GM18870 (cell line): ENCODE results near the gene TSFM.
"Not testable (repeated sequence)": the region's sequence is repeated elsewhere in the genome, so short reads cannot be mapped to it uniquely, and the experiment has no call there.

ENCODE experiments used
- ATAC-seq: cut with Tn5 transposase; IDR thresholded peaks from one replicate; pipeline ENCODE4 v1.9.1; 2021; ENCODE audit warnings: moderate library complexity; ENCODE audit not compliant: unreplicated experiment

Gene TSFM

DNA sequence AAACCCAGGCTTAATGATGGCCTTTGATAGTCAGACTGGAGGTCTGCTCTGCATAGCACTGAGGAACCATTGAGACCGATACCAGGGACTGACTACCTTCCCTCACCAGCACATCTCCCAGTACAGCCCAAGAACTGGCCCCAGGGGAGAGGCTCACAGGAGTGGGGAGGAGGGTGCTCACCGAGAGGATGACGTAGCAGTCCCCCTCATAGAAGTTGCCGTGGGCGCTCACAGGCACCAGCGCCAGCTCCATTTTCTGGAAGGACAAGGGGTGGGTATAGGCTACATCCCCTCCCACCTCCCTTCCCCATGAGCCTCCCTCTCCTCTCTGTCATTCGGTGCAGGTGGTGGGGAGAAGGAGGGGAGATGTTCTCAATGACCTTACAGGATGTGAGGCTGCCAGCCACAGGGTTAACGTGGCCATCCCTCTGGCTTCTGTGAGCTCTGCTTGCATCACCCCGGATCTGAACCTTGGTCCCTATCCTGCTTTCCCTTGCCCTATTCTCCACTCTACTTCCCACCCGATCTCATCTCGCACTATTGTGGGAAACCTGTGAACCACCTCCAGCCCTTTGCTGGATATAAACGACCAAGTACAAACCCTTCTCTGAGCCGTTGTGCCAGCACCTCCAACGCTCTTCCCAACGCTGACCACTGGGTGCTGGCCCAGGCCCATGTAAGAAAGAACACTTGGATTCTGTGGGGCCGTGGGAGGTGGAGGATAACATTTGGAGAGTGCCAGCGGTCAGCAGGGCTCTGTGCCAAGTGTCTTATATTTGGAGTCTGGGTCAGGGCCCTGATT lies 31.6 kb downstream of the TSFM start:
- no peak for ATAC-seq

DNA sequence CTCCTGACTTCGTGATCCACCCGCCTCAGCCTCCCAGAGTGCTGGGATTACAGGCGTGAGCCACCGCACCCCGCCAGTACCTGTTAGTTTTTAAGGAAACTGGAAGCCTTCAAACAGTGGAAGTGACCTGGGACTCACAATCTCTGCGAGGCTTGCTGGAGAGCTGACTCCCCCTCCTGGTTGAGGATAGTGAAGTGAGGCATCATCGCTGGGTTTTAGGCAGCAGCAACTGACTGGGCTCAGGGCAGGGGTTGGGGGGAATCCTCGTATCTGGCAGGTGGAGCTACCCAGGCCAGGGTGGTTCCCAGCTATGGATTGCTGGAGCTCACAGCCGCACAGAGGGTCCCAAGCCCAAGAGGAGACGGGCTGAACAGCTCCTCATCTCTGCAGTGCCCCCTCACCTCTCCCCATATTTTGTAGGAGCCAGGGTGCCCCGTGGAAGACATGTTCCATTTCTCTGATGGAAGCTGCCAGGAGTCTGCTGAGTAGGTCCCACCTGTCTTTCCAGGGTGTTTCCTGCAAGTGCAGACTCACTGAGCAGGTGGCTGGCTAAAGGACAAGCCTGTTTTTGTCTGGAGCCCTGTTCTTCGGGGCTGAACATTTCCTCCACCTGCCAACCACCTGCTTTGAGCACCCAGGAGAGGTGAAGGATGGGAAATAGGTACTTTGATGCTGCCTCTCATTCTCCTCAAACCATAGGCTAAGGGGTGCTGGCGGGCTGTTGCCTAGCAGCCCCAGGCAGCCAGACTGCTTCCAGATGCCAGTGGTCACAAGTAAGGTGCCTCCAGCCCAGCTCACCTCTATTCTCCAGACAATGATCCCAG lies 32.8 kb downstream of the TSFM start:
- no peak for ATAC-seq

DNA sequence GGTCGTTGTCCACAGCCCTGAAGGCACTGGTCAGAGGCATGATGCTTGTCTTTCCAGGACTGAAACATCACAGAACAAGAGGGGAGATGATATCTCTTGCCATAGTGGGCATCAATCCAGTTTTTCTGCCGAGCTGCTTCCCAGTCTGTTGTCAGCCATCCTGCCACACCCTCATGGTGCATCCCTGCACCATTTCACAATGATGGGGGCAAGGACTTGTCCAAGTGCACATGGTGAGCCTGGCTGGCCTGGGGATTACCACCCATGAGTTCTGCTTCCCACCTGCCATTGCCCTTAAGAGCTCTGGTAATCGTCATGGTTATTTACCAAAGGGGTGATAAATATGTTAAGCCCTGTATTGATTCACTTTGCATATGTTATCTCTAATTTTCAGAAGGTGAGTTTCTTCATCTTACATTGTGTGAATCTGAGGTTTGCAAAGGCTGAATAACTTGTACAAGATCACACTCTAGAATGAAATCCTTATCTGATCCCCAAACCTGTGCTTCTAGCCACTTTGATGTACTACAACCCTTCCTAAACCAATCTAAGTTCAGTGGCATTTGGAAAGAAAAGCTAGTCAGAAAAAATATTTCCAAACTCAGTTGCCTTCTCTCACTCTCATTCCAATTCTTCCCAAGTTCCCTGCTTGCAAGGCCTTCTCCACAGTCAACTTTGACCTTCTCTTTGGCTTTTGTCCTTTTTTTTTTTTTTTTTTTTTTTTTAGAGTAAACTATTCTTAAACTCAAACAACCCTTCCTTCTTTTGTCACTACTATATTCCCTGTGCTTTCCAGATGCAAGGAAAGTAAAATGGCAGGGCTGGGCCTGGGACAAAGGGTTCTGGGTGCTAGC lies 33.6 kb downstream of the TSFM start:
- ATAC-seq, result no peak

DNA sequence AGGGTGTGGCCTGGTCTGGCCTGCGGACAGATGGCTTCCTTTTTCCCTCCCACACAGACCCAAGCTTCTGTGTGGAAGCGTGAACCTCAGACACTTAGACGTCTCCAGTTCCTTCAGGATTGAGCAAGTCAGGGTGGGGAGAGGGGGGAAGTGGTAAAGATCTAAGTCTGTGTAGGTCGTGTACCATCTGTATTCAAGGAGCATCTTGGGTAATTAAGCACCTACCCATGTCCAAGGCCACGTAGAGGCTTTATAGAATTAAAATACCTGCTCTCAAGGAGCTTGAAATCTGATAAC lies 34.2 kb downstream of the TSFM start:
- ATAC-seq, result no peak

DNA sequence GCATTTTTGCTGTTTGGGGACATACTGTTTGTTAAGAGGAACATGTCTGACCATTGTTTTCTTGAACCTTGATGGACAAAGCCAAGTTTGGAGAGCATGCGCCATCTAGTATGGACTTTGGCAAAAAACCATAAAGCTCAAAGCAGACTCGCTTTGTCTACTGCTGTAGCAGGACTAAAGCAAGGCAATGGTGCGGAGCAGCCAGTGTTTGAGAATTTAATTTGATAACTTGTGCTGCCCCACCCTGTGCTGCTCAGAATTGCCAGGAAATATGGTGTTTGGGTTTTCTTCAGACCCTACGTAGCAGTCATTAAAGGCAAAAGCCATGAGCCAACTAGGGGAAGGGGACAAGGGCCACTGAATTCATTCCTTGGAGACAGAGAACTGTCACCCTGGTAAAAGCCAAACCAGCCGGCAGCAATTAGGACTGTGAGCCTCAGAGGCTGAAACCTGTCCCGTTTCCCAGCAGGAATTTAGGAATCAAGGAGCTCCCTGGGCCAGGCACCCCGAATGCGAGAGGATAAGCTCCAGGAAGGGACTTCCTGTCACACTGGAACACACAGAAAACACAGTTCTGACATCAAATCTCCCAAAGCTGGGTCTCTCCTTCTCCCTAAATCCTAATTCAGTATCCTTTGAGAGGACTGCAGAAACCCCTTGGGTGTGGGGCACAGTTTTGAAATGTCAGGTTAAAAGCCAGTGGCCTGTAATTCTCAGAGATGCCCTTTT lies 34.8 kb downstream of the TSFM start:
- no peak for ATAC-seq

DNA sequence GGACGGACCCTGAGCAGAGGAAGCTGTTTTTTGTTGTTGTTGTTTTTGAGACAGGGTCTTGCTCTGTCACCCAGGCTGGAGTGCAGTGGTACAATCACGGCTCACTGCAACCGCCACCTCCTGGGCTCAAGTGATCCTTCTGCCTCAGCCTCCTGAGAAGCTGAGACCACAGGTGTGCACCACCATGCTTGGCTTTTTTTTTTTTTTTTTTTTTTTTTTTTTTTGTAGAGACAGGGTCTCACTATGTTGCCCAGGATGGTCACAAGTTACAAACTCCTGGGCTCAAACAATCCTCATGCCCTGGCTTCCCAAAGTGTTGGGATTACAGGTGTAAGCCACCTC lies 35.4 kb downstream of the TSFM start:
- not testable (repeated sequence) for ATAC-seq

DNA sequence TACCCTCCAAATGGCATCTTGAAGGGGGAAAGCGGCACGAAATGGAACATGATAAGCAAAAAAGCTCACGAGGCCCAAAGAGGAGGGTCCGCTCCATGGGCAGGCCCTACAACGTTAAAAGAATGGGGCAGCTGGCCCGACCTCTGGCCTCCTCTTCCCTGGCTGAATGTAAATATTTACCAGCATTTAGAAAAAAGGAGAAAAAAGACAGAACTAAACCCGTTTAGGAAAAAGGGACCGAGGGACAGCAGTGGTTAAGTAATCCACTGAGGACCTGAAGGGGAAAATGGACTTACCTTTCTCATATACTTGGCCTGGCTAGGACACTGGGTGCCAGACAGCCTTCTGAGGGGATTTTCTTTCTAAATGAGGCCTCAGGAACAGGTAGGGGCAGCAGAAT lies 37.5 kb downstream of the TSFM start:
- ATAC-seq, result not testable (repeated sequence)

DNA sequence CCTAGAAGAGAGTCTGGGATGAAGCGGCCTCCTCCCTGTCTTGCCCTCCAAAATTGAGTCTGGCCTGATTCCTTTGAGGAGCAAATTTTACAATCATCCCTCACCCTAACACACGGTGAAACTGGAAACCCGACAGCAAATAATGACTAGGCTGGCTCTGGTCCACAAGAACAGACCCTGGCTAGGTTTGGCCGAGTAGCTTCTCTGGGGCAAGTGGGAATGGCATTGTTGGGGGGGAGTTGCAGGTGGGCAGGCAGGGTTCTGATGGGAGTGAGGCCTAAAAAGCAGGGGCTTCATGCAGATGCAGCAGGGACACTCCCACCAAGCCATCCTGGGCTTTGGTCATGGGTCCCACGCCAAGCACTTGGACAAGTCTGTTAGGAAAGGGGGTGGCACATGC lies 38.4 kb downstream of the TSFM start:
- ATAC-seq, result not testable (repeated sequence)

DNA sequence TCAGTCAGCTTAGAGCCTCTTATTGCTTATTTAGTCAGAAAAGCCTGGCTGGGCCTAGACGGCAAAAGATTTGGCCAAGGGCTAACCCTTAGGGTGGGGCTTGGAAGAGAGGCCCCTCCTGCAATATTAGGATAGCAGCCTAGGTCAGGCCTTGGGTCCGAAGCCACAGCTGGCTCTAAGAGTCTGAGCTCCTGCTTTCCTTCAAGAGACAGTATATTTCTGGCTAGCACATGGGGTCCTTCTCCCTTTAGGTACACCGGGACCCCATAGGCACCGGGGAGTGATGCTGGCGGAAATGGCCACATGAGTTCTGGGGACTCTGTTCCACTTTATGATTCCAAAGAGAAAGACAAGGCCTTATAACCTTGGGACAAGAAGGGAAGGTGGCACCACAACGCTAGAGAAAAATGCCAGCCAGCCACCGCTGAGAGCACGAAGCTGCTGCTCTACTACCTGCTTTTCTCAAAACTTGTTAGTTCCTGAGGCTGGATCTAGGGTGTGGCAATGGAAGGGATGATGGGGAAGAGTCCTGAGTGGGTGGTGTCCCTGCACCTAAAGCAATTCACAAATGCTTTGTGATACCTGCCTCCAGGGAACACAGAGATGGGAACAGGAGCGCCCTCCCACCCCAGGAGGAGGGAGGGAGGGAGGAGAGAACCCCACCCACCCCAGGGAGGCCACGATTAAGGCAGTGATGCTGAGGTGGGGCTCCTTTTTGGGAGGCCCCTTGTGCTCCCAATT lies 39.1 kb downstream of the TSFM start:
- ATAC-seq, result no peak

DNA sequence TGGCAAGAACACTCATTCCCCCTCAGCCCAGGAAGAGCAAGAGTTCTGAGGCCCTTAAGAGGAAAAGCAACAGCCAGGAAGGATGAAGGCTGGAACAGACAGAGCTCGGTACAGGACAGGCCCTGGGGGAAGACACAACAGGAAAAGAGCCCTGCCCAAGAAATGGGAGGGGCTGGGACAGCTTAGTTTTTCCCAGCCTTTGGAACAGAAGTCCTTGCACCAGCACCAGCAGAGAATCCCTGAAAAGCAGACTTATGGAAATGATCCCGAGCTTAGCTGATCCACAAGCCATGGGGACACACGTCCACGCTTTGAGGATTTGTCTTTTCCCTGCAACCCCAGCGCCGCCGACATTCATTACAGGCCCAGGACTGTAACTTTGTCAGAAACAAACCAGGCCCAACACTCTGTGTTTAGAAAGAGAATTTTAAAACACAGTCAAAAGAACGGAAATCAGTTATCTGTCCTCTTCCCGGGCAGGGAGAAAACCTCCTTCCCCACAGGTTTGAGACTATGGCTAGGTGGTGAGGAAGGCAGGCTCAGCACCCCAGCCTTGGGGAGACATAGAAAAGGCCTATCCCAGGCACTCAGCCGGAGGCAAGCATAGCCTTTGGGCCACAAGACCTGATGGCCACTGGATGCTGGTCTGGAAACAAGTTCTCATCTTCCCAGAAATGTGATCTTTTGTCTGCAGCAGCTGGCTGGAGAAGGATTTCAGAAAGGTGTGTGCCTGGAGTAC lies 40.0 kb downstream of the TSFM start:
- ATAC-seq, result no peak

DNA sequence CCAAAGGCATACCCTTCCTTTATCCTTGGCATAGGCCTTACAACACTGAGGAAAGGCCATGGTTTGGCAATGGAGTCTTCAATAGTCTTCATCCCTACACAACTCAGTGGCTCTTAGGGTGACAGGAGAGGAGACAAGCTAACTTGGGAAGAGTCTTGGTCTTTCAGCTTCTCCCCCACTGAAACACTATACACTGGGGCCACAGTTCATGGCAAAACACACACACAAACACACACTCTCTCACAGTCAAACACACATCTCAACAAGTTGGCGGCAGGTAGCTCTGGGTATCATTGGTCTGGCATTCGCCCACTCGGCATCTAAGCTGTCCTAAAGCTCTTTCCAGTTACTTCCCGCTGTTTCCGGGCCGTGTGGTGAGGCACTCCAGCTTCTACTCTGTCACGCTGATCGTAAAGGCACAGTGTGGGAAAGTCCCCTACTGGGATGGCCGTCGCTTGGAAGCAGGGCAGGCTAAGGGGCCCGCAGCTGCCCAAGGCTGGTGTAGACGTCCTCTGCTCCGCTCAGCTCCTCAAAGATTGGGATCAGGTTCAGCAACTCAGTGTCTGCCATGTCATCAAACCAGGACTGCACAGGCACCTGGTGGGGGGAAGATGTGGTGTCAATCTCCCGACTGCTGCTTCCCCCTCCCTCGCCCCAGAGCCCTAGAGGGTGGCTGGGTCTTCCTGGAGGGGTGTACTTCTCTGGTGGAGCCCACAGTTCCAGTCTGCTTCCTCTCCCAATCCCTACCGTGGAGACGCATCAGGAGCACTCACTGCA lies 40.7 kb downstream of the TSFM start:
- ATAC-seq, result no peak

DNA sequence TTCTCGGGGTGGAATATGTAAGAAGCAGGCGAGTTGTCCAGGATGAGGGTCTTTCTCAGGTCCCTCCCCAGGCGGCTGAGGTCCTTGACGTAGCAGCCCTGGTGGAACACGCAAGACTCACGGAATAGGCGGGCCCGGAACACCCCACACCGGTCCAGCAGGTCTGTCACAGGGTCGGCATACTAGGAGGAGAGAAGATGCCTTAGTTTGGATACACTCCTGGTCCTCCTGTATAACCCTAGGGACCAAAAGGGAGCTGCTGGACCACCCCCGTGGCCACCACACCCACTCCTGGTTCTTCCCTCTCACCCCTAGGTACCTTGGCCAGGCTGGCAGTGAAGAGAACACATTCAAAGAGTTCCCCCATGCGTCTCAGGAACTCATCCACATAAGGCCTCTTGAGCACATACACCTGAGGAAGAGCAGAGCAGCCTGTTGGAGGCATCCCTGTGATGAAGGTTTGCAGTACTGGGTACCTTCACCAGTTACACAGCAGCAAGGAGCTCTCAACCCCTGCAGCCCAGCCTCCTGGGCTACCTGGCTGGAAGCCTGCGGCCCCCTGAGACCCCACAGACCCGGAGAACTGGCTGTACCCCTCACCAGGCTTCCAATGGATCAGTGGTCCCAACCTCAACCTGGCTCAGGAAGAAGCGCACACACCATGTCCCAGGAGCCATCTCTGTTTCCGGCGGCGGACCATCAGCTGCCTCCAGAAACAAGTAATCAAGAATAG lies 41.5 kb downstream of the TSFM start:
- ATAC-seq, result no peak

DNA sequence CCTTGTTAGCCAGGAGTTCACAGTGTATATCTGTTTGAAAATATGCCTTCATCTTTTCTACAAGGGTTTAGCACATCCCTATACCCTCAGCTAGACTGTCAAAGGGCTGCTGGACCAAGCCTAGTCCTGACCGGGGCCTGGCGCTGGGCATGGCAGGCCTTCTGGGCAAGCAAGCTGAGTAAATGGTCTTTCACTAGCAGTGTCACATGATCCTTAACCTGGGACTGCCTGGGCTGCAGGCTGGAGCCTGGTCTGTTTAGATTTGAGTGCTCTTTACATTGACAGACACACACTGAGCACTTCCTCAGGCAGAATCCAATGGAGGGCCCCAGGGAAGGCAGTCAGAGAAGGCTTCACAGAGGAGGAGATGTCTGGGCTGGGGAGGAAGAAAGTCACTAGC lies 42.9 kb downstream of the TSFM start:
- no peak for ATAC-seq

DNA sequence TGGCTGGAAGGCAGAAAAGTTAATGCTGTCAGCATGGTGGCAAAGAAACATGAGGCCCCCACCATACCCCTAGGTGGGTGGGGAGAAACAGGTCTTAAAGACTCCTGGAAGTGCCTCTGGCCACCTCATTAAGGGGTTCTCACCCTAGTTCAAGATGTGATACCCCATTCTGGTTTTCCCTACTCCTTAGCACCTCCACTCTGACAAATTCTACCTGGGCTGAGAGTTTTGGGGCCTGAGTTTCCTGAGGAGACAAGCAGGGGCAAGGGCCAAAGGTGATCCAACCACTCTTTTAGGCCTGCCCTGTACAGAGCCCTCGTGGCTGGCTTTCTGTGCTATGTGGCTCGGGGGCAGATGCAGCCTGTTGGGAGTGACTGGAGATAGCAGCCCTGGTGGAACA lies 43.8 kb downstream of the TSFM start:
- ATAC-seq, result no peak

DNA sequence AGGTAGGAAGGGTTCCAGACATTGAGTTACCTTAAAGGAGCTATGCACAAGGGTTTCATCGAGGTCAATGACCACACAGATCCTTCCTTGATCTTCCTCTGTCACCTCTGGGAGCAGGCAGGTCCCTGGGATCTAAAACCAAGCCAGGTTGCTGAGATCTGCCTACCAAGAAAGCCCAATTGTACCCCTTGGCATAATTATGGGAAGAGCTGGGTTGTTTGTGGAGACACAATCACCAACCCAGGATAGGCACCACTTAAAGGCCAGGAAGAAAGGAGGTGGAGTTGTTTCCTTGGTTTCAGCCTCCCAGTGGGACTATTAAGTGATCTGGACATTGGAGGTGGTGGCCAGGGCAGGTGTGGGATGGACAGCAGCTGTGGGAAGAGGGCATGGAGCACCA lies 44.4 kb downstream of the TSFM start:
- no peak for ATAC-seq

DNA sequence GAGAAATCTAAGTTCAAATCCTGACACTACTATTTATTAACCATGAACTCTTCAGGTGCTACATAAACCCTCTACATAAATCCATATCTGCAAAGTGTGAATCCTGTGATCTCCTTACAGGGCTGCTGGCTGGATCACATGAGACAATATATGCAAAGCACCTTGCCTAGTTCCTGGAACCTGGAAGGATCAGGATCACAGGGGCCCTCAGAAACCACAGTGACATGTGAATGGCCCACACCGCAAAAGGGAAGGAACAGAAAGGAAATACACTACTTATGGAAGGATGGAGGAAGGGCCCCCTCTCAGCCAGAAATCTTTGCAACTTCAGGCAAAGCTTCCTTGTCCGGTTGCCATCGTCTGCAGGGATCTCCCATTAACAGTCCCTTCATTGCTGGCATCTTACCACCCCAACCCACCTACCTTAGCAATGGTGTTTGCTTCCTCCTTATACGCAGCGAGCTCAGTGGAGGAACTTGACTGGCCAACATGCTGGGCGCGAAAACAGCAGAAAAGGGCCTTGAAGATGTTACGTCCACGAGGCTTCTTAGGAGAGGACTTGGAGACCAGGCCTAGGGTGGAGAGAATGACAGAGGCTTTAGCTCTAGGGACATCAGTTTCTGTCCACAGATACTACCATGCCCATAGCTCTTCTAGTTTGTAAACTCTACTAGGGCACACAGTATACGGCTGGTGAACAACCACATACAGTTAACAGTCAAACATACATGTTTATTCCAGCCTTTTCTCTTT lies 46.6 kb downstream of the TSFM start:
- no peak for ATAC-seq

DNA sequence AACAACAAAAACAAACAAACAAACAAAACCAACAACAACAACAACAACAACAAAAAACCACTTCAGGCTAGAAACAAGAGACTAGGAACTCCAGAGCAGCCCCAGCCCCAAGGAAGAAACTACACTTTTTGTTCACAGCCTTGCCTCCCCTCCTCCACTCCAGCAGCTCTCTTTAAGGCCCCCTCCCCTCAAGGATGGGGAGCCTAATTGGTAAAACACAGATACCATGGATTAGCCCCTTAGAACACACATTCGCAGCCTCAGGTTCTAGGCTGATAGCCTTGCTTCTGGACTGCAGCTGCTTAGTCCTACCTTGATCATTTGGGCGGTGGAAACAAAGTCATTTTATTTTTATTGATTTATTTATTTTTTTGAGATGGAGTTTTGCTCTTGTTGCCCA lies 47.8 kb downstream of the TSFM start:
- ATAC-seq, result no peak

DNA sequence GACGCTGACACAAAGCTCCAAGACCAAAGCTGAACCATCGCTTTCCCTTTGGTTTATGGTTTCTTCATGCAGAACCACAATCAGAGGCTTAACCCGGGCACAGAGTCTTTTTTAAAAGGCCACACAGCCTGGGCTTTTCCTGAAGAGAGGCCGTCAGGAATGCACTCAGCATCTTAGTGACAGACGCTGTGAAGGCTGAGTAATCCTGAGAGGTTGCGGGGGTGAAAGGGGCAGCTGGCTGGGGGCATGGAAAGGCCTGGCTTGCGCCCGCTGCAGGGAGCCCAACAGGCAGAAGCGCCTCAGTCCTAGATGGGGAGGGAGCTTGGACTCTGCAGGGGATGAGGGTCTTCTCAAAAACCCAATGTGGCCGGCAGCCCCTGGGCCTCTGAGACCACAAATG lies 50.4 kb downstream of the TSFM start:
- no peak for ATAC-seq
